Astrocyte of the cerebellum (primary cell): ENCODE data around the gene ABCB8.

ENCODE experiments used
- DNase-seq: peaks from one replicate; pipeline ENCODE4 v3.0.0-alpha.2; 2011; ENCODE audit warnings: low read depth
- H3K4me3 ChIP-seq: 2 replicates; pipeline ENCODE4 v1.5.1; 2011; ENCODE audit warnings: mild to moderate bottlenecking, low read depth, low read length, moderate library complexity
- CTCF ChIP-seq: IDR thresholded peaks from 2 replicates; pipeline ENCODE4 v1.5.1; 2012; ENCODE audit warnings: low read length, low read depth, moderate library complexity, mild to moderate bottlenecking; ENCODE audit errors: missing control alignments
- in situ Hi-C: cut with HindIII; loops from 2 replicates; pipeline ENCODE4 v1.10.0; 2017; ENCODE audit warnings: low sequenced_read_pairs

Gene ABCB8

GRCh38 chr7:151059367-151060112, 31.3 kb downstream of the ABCB8 start, which contains the start of gene SLC4A2:
Gene SLC4A2 (plus strand): TSS chr7:151059589. CDS start chr7:151061988, 2,399 bp downstream.
- no peak for DNase-seq
- in situ Hi-C loops: no loop called here
- peak within 1 kb of the TSS; percentile 84 for H3K4me3 ChIP-seq
- peak; percentile 55 for TF ChIP-seq CTCF

GRCh38 chr7:151060113-151060415, 31.8 kb downstream of the ABCB8 start:
- no peak for TF ChIP-seq CTCF
- no peak for DNase-seq
- in situ Hi-C loops: no loop called here
- H3K4me3 ChIP-seq: peak overlapping the region; percentile 84

GRCh38 chr7:151060416-151061212, 32.4 kb downstream of the ABCB8 start:
- in situ Hi-C loops: no loop called here
- no peak for DNase-seq
- TF ChIP-seq CTCF: peak; percentile 2
- peak overlapping the region; percentile 84 for H3K4me3 ChIP-seq

GRCh38 chr7:151061213-151062110, 33.2 kb downstream of the ABCB8 start:
- no peak for DNase-seq
- in situ Hi-C loops: no loop called here
- no peak for TF ChIP-seq CTCF
- peak overlapping the region; percentile 84 for H3K4me3 ChIP-seq

- peak overlapping the region; percentile 84 for H3K4me3 ChIP-seq
- no peak for DNase-seq
- TF ChIP-seq CTCF: no peak
- in situ Hi-C loops: no loop called here
These were observed 33.8 kb downstream of the ABCB8 start for GRCh38 chr7:151062111-151062398.

- in situ Hi-C loops: no loop called here
- peak overlapping the region; percentile 27 for H3K4me3 ChIP-seq
- no peak for TF ChIP-seq CTCF
- no peak for DNase-seq
These were observed 34.4 kb downstream of the ABCB8 start for GRCh38 chr7:151062399-151063211.
